ENCODE results near the gene KCNH2.

DNA sequence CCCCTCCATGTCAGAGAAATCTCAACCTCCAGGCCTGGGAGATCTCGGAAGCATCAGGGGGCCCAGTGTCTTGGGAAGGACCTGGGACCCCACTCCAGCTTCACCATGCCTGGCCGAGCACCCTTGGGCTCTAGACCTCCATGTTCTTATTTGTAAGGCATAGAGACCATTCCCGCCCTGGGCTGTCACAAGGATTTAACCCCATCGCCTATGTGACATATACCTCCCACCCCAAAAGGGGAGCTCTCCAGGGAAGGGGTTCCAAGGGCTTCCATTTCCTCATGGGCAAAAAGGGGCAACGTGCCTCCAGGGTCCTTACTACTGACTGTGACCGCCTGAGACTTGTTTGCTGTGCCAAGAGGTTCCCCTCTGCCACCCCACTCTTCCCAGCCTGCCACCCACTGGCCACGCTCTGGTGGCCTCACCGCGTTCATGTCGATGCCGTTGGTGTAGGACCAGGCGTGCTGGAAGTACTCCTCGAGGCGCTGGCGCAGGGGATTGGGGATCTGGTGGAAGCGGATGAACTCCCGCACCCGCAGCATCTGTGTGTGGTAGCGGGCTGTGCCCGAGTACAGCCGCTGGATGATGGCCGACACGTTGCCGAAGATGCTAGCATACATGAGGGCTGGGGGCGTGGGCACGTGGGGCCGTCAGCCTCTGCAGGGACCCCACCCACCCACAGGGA, 27.5 kb downstream of the KCNH2 start:
- TF ChIP-seq CTCF (IDR thresholded peaks at IDR 0.05) = no peak
- no peak for TF ChIP-seq EP300 (IDR thresholded peaks at IDR 0.05)

Data from stomach (tissue), 4 donors.